CD4-positive, alpha-beta memory T cell (primary cell): ENCODE data around the gene COL23A1. TPM values are rescaled to one million over a fixed set of nuclear protein-coding genes. Genes with fewer than 3 reads are reported as not detected.
A peak's percentile ranks its signal among the peaks of the same experiment; 100 is the strongest.
"Not testable (repeated sequence)": the region's sequence is repeated elsewhere in the genome, so short reads cannot be mapped to it uniquely, and the experiment has no call there.

ENCODE experiments used
- CTCF ChIA-PET: fragments of 350-600 bp; sonication (Branson Sonifier 250); formaldehyde crosslinking; loops from one replicate; lab custom pipeline; 2021; ENCODE audit warnings: inconsistent platforms; ENCODE audit not compliant: partially characterized antibody; lab: Charles Lee
- POLR2A ChIA-PET: fragments of 350-600 bp; sonication (Branson Sonifier 250); formaldehyde crosslinking; loops from one replicate; lab custom pipeline; 2021; ENCODE audit not compliant: partially characterized antibody; lab: Charles Lee
- DNase-seq, 5 donors: peaks; one replicate each; pipeline versions ENCODE4 v3.0.0 to v3.0.0-alpha.2; 2020 to 2022; ENCODE audit warnings: mixed read lengths in 1 of 5
- H3K27ac ChIP-seq: one replicate; pipeline ENCODE4 v1.7.0; 2013; ENCODE audit warnings: low read depth, low read length
- H3K27me3 ChIP-seq: 2 replicates; pipeline ENCODE4 v1.7.0; 2013; ENCODE audit warnings: mild to moderate bottlenecking, low read length, moderate library complexity; ENCODE audit not compliant: insufficient read depth
- H3K36me3 ChIP-seq: 2 replicates; pipeline ENCODE4 v1.7.0; 2013; ENCODE audit warnings: mild to moderate bottlenecking, low read length, moderate library complexity; ENCODE audit not compliant: insufficient read depth
- H3K4me1 ChIP-seq: 2 replicates; pipeline ENCODE4 v1.7.0; 2013; ENCODE audit warnings: mild to moderate bottlenecking, low read length, moderate library complexity; ENCODE audit not compliant: insufficient read depth
- H3K4me3 ChIP-seq, 2 donors: one replicate each; pipeline ENCODE4 v1.7.0; 2013; ENCODE audit warnings: low read length in 2 of 2, mild to moderate bottlenecking in 1 of 2
- H3K9me3 ChIP-seq, 2 donors: one replicate each; pipeline ENCODE4 v1.7.0; 2013; ENCODE audit warnings: low read length in 2 of 2, control low read depth in 1 of 2; ENCODE audit not compliant: control insufficient read depth in 1 of 2
- H3K27ac Mint-ChIP-seq, 7 donors: one replicate each; pipeline ENCODE4 v1.8.0; 2020 to 2021; ENCODE audit warnings: mixed read lengths in 7 of 7, mild to moderate bottlenecking in 6 of 7, inconsistent platforms in 3 of 7, moderate library complexity in 3 of 7
- H3K27me3 Mint-ChIP-seq, 2 donors: one replicate each; pipeline ENCODE4 v1.8.0; 2020 to 2021; ENCODE audit warnings: mixed read lengths in 2 of 2
- H3K36me3 Mint-ChIP-seq, 2 donors: one replicate each; pipeline ENCODE4 v1.8.0; 2020 to 2021; ENCODE audit warnings: mixed read lengths in 2 of 2, inconsistent platforms in 1 of 2, mild to moderate bottlenecking in 1 of 2
- H3K4me1 Mint-ChIP-seq, 4 donors: one replicate each; pipeline ENCODE4 v1.8.0; 2020 to 2021; ENCODE audit warnings: mixed read lengths in 4 of 4, mild to moderate bottlenecking in 1 of 4
- H3K4me3 Mint-ChIP-seq, 8 donors: one replicate each; pipeline ENCODE4 v1.8.0; 2020 to 2021; ENCODE audit warnings: mixed read lengths in 8 of 8, mild to moderate bottlenecking in 7 of 8, moderate library complexity in 6 of 8, inconsistent platforms in 3 of 8
- H3K9me3 Mint-ChIP-seq, 8 donors: one replicate each; pipeline ENCODE4 v1.8.0; 2020 to 2021; ENCODE audit warnings: mixed read lengths in 8 of 8, mild to moderate bottlenecking in 5 of 8, inconsistent platforms in 3 of 8, moderate library complexity in 1 of 8
- intact Hi-C: fragments of 100-400 bp; cut with micrococcal nuclease; formaldehyde crosslinking; loops from one replicate; pipeline ENCODE4 v1.15.1; 2023
- polyA plus RNA-seq, 2 donors: library from polyadenylated mRNA; unstranded; fragments of 300-500 nt; fragmentation: Illumina TruSeq; gene quantifications; one replicate each; pipeline ENCODE4 v1.2.3, GENCODE V29; 2021
- total RNA-seq, 2 experiments: library from RNA; stranded (reverse); gene quantifications; one replicate each; pipeline ENCODE4 v1.2.3, GENCODE V29; 2021

The COL23A1 gene
- total and polyA plus RNA-seq, 4 experiments from 2014 or later = 0.17 to 0.25 TPM; not detected in 2

DNA sequence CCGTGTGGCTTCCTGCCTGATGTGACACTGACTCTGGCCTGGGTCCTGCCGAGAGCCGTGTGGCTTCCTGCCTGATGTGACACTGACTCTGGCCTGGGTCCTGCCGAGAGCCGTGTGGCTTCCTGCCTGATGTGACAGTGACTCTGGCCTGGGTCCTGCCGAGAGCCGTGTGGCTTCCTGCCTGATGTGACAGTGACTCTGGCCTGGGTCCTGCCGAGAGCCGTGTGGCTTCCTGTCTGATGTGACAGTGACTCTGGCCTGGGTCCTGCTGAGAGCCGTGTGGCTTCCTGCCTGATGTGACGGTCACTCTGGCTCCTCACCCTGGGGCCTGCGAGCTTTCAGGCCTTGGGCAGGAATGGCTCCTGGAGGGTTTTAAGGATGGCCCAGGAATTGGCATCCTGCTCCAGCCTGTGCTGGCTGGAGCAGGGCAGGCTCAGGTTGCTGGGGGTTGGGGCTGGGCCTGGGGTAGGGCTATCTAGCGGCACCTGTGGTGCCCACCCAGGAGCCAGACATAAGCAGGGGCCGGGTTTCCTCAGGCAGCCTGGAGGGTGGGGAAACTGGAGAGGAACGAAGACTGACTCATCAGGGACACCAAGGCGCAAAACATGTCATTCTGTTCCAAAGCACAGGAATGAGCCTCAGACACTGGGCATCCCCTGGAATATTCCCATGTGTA, 350.4 kb downstream of the COL23A1 start:
- H3K27me3 Mint-ChIP-seq, H3K9me3 ChIP-seq, H3K4me3 ChIP-seq, H3K36me3 Mint-ChIP-seq, CTCF ChIA-PET, H3K27me3 ChIP-seq, H3K9me3 Mint-ChIP-seq, H3K36me3 ChIP-seq: not testable (repeated sequence)
- intact Hi-C loops = loop anchor here (10.0 kb wide), 1 partner anchor 385 kb away; the partner anchor contains the start of gene CLK4
- peak overlapping the region; percentile 23 to 81 (median 64) for H3K27ac Mint-ChIP-seq
- H3K4me3 Mint-ChIP-seq = peak overlapping the region in 5 of 8 donors; percentile 20 to 51 (median 35)
- H3K4me1 Mint-ChIP-seq = peaks cover 12 to 51% (median 39%) of the 10 kb centered on the region in 4 donors
- POLR2A ChIA-PET = interaction anchor here (2.3 to 2.4 kb wide), 2 partner anchors 34 to 35 kb away, joined by 6 to 7 read pairs; partner anchors contain the start of gene HNRNPAB
- peaks cover 45% of the 10 kb centered on the region for H3K4me1 ChIP-seq
- peak overlapping the region; percentile 32 for H3K27ac ChIP-seq
- DNase-seq = peak in 2 of 5 donors; percentile 14 to 23

DNA sequence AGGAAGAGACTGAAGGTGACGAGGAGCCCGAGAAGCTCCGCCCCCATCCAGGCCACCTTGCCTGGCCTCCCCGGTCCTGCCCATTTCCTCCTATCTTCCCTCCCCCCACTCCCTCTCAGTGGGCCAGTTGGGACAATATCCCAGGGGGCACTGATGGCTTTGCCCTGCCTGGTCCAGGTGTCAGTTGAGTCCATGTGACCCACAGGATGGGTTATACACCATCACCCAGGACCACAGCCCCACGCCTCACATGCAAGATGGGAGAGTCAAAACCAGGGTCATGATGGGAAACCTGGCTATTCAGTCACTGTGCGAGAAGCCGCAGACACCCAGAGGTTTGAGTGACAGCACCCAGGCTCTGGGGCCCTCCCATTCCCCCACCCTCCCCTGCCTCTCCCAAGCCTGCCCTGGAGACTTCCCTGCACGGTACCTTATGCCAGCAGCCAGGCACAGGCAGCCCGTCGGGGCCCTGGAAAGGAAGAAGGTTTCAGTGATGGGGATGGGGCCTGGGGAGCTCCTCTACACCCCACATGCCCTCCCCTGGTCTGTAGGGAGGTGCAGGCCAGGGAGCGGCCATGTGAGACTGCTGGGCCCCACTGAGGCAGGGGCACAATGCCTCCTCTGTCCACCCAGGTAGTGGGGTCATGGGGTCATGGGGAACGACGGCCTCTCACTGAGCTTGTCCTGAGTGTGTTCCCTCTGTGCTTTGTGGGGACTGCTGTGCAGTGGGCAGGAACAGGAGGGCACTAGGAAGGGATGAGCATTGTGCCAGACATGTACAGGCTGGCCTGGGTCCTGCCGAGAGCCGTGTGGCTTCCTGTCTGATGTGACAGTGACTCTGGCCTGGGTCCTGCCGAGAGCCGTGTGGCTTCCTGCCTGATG, 351.2 kb downstream of the COL23A1 start:
- intact Hi-C loops = loop anchor here (10.0 kb wide), 1 partner anchor 386 kb away; the partner anchor contains the start of gene CLK4
- Mint-ChIP-seq H3K4me3 (peak overlapping the region in 4 of 8 donors; percentile 31 to 57 (median 36)), H3K27me3 (no peaks in the 10 kb centered on the region), H3K9me3 (no peaks in the 10 kb centered on the region), H3K36me3 (no peaks in the 10 kb centered on the region), H3K27ac (peak overlapping the region; percentile 43 to 91 (median 81)), H3K4me1 (peaks cover 12 to 57% (median 41%) of the 10 kb centered on the region in 4 donors)
- CTCF ChIA-PET = no interaction called here
- POLR2A ChIA-PET = interaction anchor here (1.4 to 2.4 kb wide), 3 partner anchors 12 to 34 kb away, joined by 6 to 7 read pairs (median 6); partner anchors contain the start of gene HNRNPAB
- Histone ChIP-seq H3K4me3 (no peak overlapping the region), H3K9me3 (no peaks in the 10 kb centered on the region), H3K36me3 (no peaks in the 10 kb centered on the region), H3K4me1 (peaks cover 47% of the 10 kb centered on the region), H3K27ac (peak overlapping the region; percentile 10), H3K27me3 (no peaks in the 10 kb centered on the region)
- DNase-seq = peak in 2 of 5 donors; percentile 30 to 52

DNA sequence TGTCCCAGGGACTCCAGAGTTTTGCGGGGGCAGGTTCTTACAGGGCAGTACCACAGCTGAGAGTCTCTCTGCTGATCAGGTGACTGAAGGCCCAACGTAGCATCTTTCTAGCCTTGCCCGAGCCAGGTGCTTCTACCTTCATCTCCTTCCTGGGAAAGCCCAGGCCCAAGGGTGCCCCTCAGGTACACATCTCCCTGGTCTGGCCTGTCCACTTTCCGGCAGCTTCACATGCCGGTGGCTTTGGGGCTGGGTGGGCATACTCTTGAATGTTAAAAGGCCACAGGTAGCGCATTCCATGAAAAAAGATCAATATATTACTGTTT, 351.9 kb downstream of the COL23A1 start:
- Mint-ChIP-seq H3K4me1 (peaks cover 12 to 62% (median 42%) of the 10 kb centered on the region in 4 donors), H3K9me3 (no peaks in the 10 kb centered on the region), H3K27me3 (no peaks in the 10 kb centered on the region), H3K36me3 (no peaks in the 10 kb centered on the region), H3K4me3 (peak overlapping the region in 4 of 8 donors; percentile 26 to 52 (median 28)), H3K27ac (peak overlapping the region; percentile 43 to 86 (median 68))
- POLR2A ChIA-PET = interaction anchor here (1.4 to 2.4 kb wide), 3 partner anchors 12 to 34 kb away, joined by 6 to 7 read pairs (median 6); partner anchors contain the start of gene HNRNPAB
- Histone ChIP-seq H3K27ac (peak overlapping the region; percentile 10), H3K9me3 (no peaks in the 10 kb centered on the region), H3K4me3 (no peak overlapping the region), H3K27me3 (no peaks in the 10 kb centered on the region), H3K4me1 (peaks cover 47% of the 10 kb centered on the region), H3K36me3 (no peaks in the 10 kb centered on the region)
- no peak for DNase-seq
- intact Hi-C loops = loop anchor here (10.0 kb wide), 1 partner anchor 387 kb away; the partner anchor contains the start of gene CLK4
- CTCF ChIA-PET = interaction anchor here (0.6 to 1.4 kb wide), 2 partner anchors 40 to 313 kb away, joined by 4 read pairs; no protein-coding TSS in a partner anchor

DNA sequence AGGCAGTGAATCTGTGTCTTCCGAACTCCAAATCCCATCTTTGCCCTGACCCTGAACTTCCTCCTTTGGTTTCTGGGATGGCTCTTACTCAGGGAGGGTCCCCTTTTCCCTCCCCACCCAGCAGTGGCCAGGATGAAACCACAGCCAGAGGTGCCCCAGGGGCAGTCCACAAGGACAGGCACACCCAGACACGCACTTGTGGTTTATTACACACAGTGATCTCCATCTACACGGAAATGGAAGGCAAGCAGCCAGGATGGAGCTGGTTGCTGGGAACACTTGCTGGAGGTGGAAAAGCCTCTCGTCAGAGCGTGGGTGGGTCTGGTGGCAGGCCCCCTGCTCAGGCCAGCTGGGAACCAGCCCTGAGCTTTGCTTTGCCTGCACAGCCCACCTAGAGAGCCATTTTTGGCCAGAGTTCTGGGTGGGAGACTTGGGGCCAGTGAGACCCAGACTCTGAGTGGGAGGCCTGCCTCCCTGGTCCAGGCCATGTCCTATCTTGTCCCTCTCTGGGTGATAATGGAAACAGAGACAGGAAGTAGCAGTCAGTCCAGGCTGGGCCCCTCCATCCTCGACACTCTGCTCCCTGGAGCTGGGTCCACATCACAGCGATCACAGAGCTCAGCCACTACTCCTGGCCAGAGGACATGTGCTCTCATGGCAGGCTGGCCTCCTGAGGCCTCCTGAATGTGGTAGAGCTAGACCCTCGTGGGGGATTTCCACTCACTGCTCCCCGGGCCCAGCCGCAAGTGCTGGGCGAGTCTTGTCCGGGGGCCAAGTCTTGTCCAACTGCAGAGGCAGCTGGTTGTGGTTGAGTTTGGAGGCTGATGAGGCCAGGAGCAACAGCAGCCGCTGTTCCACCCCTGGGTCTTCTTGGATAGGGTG, 352.5 kb downstream of the COL23A1 start:
- Mint-ChIP-seq H3K27me3 (no peaks in the 10 kb centered on the region), H3K9me3 (no peaks in the 10 kb centered on the region), H3K27ac (peak overlapping the region in 6 of 7 donors; percentile 7 to 93 (median 56)), H3K4me3 (peak overlapping the region in 3 of 8 donors; percentile 17 to 52 (median 27)), H3K4me1 (peaks cover 12 to 66% (median 44%) of the 10 kb centered on the region in 4 donors), H3K36me3 (no peaks in the 10 kb centered on the region)
- no peaks in the 10 kb centered on the region for H3K9me3 ChIP-seq
- H3K36me3 ChIP-seq = no peaks in the 10 kb centered on the region
- peak overlapping the region; percentile 10 for H3K27ac ChIP-seq
- POLR2A ChIA-PET = interaction anchor here (1.4 to 2.4 kb wide), 3 partner anchors 13 to 33 kb away, joined by 6 to 7 read pairs (median 6); partner anchors contain the start of gene HNRNPAB
- no peaks in the 10 kb centered on the region for H3K27me3 ChIP-seq
- intact Hi-C loops = loop anchor here (10.0 kb wide), 1 partner anchor 387 kb away; the partner anchor contains the start of gene CLK4
- H3K4me3 ChIP-seq = no peak overlapping the region
- CTCF ChIA-PET = interaction anchor here (0.6 to 1.4 kb wide), 4 partner anchors 18 to 326 kb away, joined by 3 to 4 read pairs (median 4); no protein-coding TSS in a partner anchor
- H3K4me1 ChIP-seq = peaks cover 53% of the 10 kb centered on the region
- no peak for DNase-seq

DNA sequence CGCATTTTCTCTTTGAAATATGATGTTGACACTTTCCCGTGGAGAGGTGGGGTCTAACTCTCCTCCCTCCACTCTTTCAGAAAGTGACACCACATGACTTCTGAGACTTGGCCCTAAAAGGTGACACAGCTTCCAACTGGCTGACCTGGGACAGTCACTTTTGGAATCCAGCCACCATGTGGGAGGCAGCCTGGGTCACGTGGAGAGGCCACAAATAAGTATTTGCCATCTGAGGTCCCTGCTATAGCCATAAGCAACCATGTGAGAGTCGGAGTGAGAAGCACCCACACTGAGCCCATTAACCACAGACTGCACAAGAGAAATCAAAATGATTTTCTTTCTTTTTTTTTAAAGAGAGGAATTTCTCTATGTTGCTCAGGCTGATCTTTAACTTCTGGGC, 353.5 kb downstream of the COL23A1 start:
- H3K4me3 Mint-ChIP-seq = no peak overlapping the region
- H3K27ac Mint-ChIP-seq = peak overlapping the region in 2 of 7 donors; percentile 50 to 77
- H3K36me3 Mint-ChIP-seq = peaks cover 0 to 2% of the 10 kb centered on the region in 2 donors
- DNase-seq = no peak
- H3K27me3 Mint-ChIP-seq = no peaks in the 10 kb centered on the region
- intact Hi-C loops = loop anchor here (10.0 kb wide), 1 partner anchor 388 kb away; the partner anchor contains the start of gene CLK4
- Histone ChIP-seq H3K4me1 (peaks cover 56% of the 10 kb centered on the region), H3K9me3 (no peaks in the 10 kb centered on the region), H3K4me3 (no peak overlapping the region), H3K27me3 (no peaks in the 10 kb centered on the region), H3K36me3 (no peaks in the 10 kb centered on the region), H3K27ac (no peak overlapping the region)
- ChIA-PET CTCF (interaction anchor here (0.6 kb wide), 1 partner anchor 327 kb away, joined by 4 read pairs; no protein-coding TSS in a partner anchor), POLR2A (interaction anchor here (2.2 kb wide), 1 partner anchor 32 kb away, joined by 12 read pairs; the partner anchor contains the start of gene HNRNPAB)
- peaks cover 12 to 64% (median 46%) of the 10 kb centered on the region in 4 donors for H3K4me1 Mint-ChIP-seq
- H3K9me3 Mint-ChIP-seq = no peaks in the 10 kb centered on the region

DNA sequence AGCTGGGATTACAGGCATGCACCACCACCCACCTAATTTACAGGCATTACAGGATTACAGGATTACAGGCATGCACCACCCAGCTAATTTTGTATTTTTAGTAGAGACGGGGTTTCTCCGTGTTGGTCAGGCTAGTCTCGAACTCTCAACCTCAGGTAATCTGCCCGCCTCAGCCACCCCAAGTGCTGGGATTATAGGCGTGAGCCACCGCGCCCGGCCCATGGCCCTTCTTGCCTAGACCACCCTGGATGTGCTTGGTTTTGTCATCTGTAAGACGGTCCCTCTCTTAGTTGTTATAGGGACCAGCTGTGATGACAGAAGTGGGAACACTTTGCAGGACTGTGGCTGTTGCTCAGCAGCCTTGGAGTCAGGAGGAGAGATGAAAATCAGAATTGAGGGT, 354.1 kb downstream of the COL23A1 start:
- Mint-ChIP-seq H3K27ac (peak overlapping the region in 1 of 7 donors; percentile 50), H3K9me3 (no peaks in the 10 kb centered on the region), H3K4me3 (peak overlapping the region in 1 of 8 donors; percentile 39), H3K4me1 (peaks cover 14 to 67% (median 50%) of the 10 kb centered on the region in 4 donors), H3K27me3 (no peaks in the 10 kb centered on the region), H3K36me3 (peaks cover 3 to 8% of the 10 kb centered on the region in 2 donors)
- H3K36me3 ChIP-seq = no peaks in the 10 kb centered on the region
- intact Hi-C loops = loop anchor here (10.0 kb wide), 1 partner anchor 389 kb away; the partner anchor contains the start of gene CLK4
- H3K4me1 ChIP-seq = peaks cover 61% of the 10 kb centered on the region
- DNase-seq = no peak
- CTCF ChIA-PET = interaction anchor here (0.9 kb wide), 1 partner anchor 20 kb away, joined by 4 read pairs; no protein-coding TSS in a partner anchor
- H3K27ac ChIP-seq = no peak overlapping the region
- H3K4me3 ChIP-seq = no peak overlapping the region
- H3K27me3 ChIP-seq = no peaks in the 10 kb centered on the region
- no peaks in the 10 kb centered on the region for H3K9me3 ChIP-seq
- POLR2A ChIA-PET = interaction anchor here (2.2 kb wide), 1 partner anchor 32 kb away, joined by 12 read pairs; the partner anchor contains the start of gene HNRNPAB
